HG03060 (cell line): ENCODE results near the gene PTP4A2.
A peak's percentile ranks its signal among the peaks of the same experiment; 100 is the strongest.

Experiments
- ATAC-seq: cut with Tn5 transposase; IDR thresholded peaks from one replicate; pipeline ENCODE4 v1.9.1; 2021; ENCODE audit warnings: low read depth, moderate number of reproducible peaks; ENCODE audit not compliant: unreplicated experiment

PTP4A2 gene

GRCh38 chr1:31938184-31938975 is at the start of gene PTP4A2:
TSS of gene PTP4A2 (minus strand) at chr1:31938368. CDS start at chr1:31919065, 19,303 bp downstream.
- ATAC-seq: peak; percentile 37

- ATAC-seq: no peak
These were observed 49.0 kb upstream of the PTP4A2 start for GRCh38 chr1:31987135-31987619.

GRCh38 chr1:31985430-31985829 is 47.3 kb upstream of the PTP4A2 start:
- no peak for ATAC-seq

GRCh38 chr1:31984419-31985347 is 46.5 kb upstream of the PTP4A2 start:
- ATAC-seq: no peak

GRCh38 chr1:31981972-31982371 is 43.8 kb upstream of the PTP4A2 start:
- ATAC-seq: no peak

GRCh38 chr1:31981456-31981839 is 43.3 kb upstream of the PTP4A2 start:
- ATAC-seq: no peak

GRCh38 chr1:31980835-31981455 is 42.8 kb upstream of the PTP4A2 start:
- ATAC-seq: peak; percentile 41

GRCh38 chr1:31978843-31979400 is 40.8 kb upstream of the PTP4A2 start:
- ATAC-seq: no peak

GRCh38 chr1:31977385-31978131 is 39.4 kb upstream of the PTP4A2 start:
- no peak for ATAC-seq

- no peak for ATAC-seq
These were observed 38.2 kb upstream of the PTP4A2 start for GRCh38 chr1:31976401-31976800.

- ATAC-seq: no peak
These were observed 32.7 kb upstream of the PTP4A2 start for GRCh38 chr1:31970873-31971272.

GRCh38 chr1:31961536-31961935 is 23.4 kb upstream of the PTP4A2 start:
- ATAC-seq: no peak

GRCh38 chr1:31959521-31960340 is 21.6 kb upstream of the PTP4A2 start:
- no peak for ATAC-seq

GRCh38 chr1:31957701-31958674 is 19.8 kb upstream of the PTP4A2 start:
- ATAC-seq: no peak

GRCh38 chr1:31955917-31956736 is 18.0 kb upstream of the PTP4A2 start:
- peak; percentile 53 for ATAC-seq

GRCh38 chr1:31954607-31955283 is 16.6 kb upstream of the PTP4A2 start:
- ATAC-seq: no peak
